Measurements from ENCODE around the gene PRXL2B. TPM values are rescaled to one million over a fixed set of nuclear protein-coding genes. Genes with fewer than 3 reads are reported as not detected.

PRXL2B gene
- total and polyA plus RNA-seq, 10 of the 15 experiments (the other 5 are each of a cell fraction or from before 2014, with no cell fraction given): 0.44 to 5.6 (median 4.0) TPM

DNA sequence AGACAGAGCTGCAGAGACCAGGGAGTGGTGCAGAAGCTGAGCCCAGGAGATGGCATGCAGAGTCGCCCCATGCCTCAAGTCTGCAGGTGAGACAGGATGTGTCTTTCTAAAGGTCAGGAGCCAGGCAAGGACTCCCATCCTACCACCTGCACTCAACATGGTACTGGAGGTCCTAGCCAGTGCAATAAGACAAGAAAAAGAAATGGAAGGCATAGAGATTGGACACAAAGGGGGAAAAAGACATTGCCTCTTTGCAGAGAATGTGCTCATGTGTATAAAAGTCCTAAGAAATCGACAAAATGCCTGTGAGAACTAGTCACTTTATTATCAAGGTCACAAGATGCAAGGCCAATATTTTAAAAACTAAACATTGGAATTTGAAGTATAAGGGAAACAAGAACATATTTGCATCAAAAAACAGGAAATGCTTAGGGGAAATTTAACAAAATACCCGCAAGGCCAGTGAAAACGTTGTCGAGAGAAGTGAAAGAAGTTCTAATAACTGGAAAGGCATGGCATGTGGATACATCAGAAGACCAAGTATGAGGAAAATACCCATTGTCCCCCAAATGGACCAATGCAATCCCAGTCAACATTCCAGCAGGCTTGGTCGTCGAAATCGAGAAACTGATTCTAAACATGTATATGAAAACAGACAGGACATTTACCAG, 13.2 kb upstream of the PRXL2B start:
- ChIA-PET CTCF (interaction anchor here (1.9 kb wide), 1 partner anchor 17 kb away, joined by 6 read pairs; the partner anchor contains the start of gene TNFRSF14), POLR2A (interaction anchor here (1.0 to 2.0 kb wide), 2 partner anchors 13 to 17 kb away, joined by 3 to 5 read pairs; partner anchors contain the start of gene TNFRSF14), SMC1A (ENCODE audit: uncharacterized antibody, unreplicated experiment) (interaction anchor here (0.9 to 2.4 kb wide), 2 partner anchors 11 to 15 kb away, joined by 3 to 8 read pairs; no protein-coding TSS in a partner anchor), RAD21 (ENCODE audit: unreplicated experiment) (no interaction called here)
- no peak for ATAC-seq
- no TSS peak for BruUV-seq (replicated peaks)
- H3K9me3 ChIP-seq (replicated peaks; ENCODE audit: control insufficient read depth, insufficient read depth, low read length): peaks cover 2% of the 10 kb centered on the region; the same call in 1 of the 3 replicates
- H2AFZ ChIP-seq (ENCODE audit: control insufficient read depth, low read depth, low read length): no peak overlapping the region
- WGBS (ENCODE audit: insufficient coverage, insufficient replicate concordance, low lambda C conversion rate, missing lambda C conversion rate): 50% methylated on average over 8 of the region's 8 CpGs
- H3K27me3 ChIP-seq (replicated peaks in 1 of 2; ENCODE audit: control insufficient read depth in 2 of 2, insufficient read depth in 2 of 2, low read length in 1 of 2): no peaks in the 10 kb centered on the region
- no peak overlapping the region for H3K9ac ChIP-seq (ENCODE audit: control insufficient read depth, insufficient read depth, low read length)
- no peaks in the 10 kb centered on the region for H3K36me3 ChIP-seq (ENCODE audit: control insufficient read depth in 2 of 2, insufficient read depth in 2 of 2, low read length in 1 of 2)
- no peak overlapping the region for H3K4me2 ChIP-seq (ENCODE audit: control insufficient read depth, insufficient read depth)
- no peak for TF ChIP-seq ZBED1 (IDR thresholded peaks at IDR 0.05; ENCODE audit: borderline replicate concordance)
- no peak for TF ChIP-seq ATF2 (IDR thresholded peaks at IDR 0.05; ENCODE audit: low read length)
- no peak for TF ChIP-seq USF2 (IDR thresholded peaks at IDR 0.05; ENCODE audit: borderline replicate concordance, low read depth, low read length)
- TF ChIP-seq SPI1 (IDR thresholded peaks at IDR 0.05; ENCODE audit: borderline replicate concordance, insufficient read depth, low read depth, low read length): peak; percentile 13; the same call in 1 of the 2 replicates
- no peak for DNase-seq (ENCODE audit: low read depth, low spot score)
- H4K20me1 ChIP-seq (ENCODE audit: control insufficient read depth, insufficient read depth): no peaks in the 10 kb centered on the region
- in situ Hi-C loops (cut with MboI) (no loop called here), intact Hi-C loops (cut with micrococcal nuclease; ENCODE audit: unreplicated experiment) (no loop called here)
- H3K4me1 ChIP-seq (ENCODE audit: control insufficient read depth, insufficient read depth, low read length): peaks cover 23% of the 10 kb centered on the region
- FAIRE-seq: no peak
- H3K4me3 ChIP-seq: no peak overlapping the region
- H3K79me2 ChIP-seq (ENCODE audit: control insufficient read depth, insufficient read depth, low read length): no peaks in the 10 kb centered on the region; the same call in 1 of the 2 replicates
- H3K27ac ChIP-seq (ENCODE audit: control insufficient read depth, insufficient read depth): no peak overlapping the region

All from GM12878 (cell line).